Measurements from ENCODE around the gene DDX39B.

The DDX39B gene

DNA sequence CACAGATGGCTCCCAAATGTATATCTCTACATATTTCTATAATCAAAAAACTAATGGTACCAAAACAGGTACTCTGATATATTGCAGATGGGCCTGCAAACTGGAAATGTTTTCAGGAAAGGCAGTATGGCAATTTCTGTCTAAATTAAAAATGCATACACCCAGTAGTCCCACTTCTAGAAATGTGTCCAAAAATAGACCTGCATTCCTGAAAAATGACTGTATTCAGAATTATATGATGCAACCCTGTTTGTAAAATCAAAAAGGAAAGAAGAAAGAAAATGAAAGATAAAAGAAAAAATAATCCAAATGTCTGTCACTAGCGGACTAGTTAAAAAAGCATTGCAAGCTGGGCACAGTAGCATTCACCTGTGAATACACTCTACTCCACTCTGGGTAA lies 56.7 kb downstream of the DDX39B start:
- H3K27ac ChIP-seq = no peak overlapping the region
- TF ChIP-seq, protein P1, sequence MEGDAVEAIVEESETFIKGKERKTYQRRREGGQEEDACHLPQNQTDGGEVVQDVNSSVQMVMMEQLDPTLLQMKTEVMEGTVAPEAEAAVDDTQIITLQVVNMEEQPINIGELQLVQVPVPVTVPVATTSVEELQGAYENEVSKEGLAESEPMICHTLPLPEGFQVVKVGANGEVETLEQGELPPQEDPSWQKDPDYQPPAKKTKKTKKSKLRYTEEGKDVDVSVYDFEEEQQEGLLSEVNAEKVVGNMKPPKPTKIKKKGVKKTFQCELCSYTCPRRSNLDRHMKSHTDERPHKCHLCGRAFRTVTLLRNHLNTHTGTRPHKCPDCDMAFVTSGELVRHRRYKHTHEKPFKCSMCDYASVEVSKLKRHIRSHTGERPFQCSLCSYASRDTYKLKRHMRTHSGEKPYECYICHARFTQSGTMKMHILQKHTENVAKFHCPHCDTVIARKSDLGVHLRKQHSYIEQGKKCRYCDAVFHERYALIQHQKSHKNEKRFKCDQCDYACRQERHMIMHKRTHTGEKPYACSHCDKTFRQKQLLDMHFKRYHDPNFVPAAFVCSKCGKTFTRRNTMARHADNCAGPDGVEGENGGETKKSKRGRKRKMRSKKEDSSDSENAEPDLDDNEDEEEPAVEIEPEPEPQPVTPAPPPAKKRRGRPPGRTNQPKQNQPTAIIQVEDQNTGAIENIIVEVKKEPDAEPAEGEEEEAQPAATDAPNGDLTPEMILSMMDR (conservative IDR thresholded peaks at IDR 0.05) = no peak

DNA sequence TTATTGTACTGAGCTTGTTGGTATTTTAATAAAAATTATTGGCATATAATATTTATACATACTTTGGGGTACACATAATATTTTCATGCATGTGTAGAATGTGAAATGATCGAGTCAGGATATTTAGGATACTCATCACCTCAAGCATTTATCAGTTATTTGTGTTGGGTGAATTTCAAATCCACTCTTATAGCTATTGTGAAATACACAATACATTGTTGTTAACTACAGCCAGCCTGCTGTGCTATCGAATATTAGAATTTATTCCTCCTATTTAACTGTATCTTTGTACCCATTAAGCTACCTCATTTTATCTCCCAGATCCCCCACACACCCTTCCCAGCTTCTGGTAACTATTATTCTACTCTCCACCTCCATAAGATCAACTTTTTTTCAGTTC lies 58.4 kb downstream of the DDX39B start:
- no peak overlapping the region for H3K27ac ChIP-seq
- TF ChIP-seq, protein P1 (conservative IDR thresholded peaks at IDR 0.05) = no peak

DNA sequence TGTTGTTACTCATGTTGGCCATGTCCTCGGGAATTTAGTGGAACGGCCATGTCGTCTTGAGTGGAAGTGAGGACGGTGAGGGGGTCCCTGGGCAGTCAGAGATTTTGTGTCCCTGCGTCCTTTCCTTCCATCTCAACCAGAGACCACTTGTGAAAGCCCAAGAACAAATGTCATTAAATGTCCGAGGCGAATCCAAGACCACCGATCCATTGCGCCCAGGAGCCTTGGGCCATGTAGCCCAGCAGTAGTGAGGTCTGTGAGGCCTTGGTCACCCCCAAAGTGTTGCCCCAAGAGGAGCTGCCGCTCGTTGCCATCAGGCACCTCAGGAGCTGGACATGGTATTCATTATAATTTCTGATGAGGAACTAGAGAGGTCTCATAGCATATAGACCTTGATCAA lies 61.2 kb downstream of the DDX39B start:
- TF ChIP-seq, protein P1 (conservative IDR thresholded peaks at IDR 0.05) = no peak
- no peak overlapping the region for H3K27ac ChIP-seq

Measured in VCaP (cell line).